ENCODE results near the gene NOC2L. TPM values are rescaled to one million over a fixed set of nuclear protein-coding genes. Genes with fewer than 3 reads are reported as not detected.

NOC2L gene
- total RNA-seq, 1 experiment from 2014 or later = 130 TPM

DNA sequence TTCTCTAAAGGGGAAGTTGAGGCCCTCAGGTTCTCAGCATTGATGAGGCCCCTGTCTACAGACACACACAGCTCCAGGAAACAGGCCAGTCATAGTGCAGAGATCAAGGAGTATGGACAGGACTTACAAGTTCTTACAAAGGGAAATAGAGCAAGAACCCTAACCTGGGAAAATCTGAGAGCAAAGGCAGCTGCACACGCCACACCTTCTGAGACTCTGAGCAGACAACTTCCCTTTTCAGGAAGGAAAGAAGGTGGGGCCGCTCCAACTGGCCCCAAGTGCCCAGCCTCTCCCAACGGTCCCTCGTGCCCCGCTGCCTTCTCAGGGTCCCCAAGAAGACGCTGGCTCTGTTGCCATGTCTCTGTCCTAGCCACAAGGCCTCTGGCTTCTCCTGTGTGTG, 3.6 kb downstream of the NOC2L start:
- Histone ChIP-seq H4K5ac (ENCODE audit: insufficient read length, low read depth, low read length) (no peak overlapping the region), H3K23me2 (ENCODE audit: insufficient read length, low read depth, low read length, poor library complexity, severe bottlenecking) (no peaks in the 10 kb centered on the region), H2BK15ac (ENCODE audit: low read depth, low read length) (no peak overlapping the region), H3K9ac (ENCODE audit: extremely low read depth, insufficient read length, low read length) (no peak overlapping the region), H3K4ac (ENCODE audit: low read depth, low read length) (no peak overlapping the region), H3K4me2 (ENCODE audit: insufficient read depth, insufficient read length, low read length) (no peak overlapping the region), H3K79me1 (ENCODE audit: insufficient read depth, low read depth, low read length, poor library complexity, severe bottlenecking) (peaks cover 4% of the 10 kb centered on the region), H3T11ph (ENCODE audit: low read length) (no peak overlapping the region), H2BK120ac (ENCODE audit: low read depth, low read length, poor library complexity, severe bottlenecking) (no peak overlapping the region), H3K18ac (ENCODE audit: insufficient read length, low read depth, low read length) (no peak overlapping the region), H4K8ac (replicated peaks; ENCODE audit: insufficient read length, low read depth, low read length) (no peak overlapping the region), H2BK5ac (ENCODE audit: insufficient read length, low read length) (no peak overlapping the region), H3K79me2 (ENCODE audit: insufficient read depth, low read length) (peaks cover 5% of the 10 kb centered on the region; the same call in 1 of the 2 replicates), H4K91ac (ENCODE audit: insufficient read length, low read depth, low read length) (no peak overlapping the region), H2AFZ (ENCODE audit: low read length) (no peak overlapping the region), H2AK5ac (ENCODE audit: insufficient read length, low read length) (no peak overlapping the region), H2BK12ac (ENCODE audit: insufficient read length, low read depth, low read length) (no peak overlapping the region), H4K20me1 (ENCODE audit: control insufficient read depth, insufficient read depth, insufficient read length) (no peaks in the 10 kb centered on the region), H3K27ac (ENCODE audit: insufficient read length, low read depth, low read length) (no peak overlapping the region), H3K4me1 (ENCODE audit: insufficient read depth, low read length) (no peaks in the 10 kb centered on the region), H3K23ac (ENCODE audit: insufficient read length, low read depth, low read length) (no peak overlapping the region), H3K14ac (ENCODE audit: insufficient read depth, low read length) (no peak overlapping the region), H3K27me3 (ENCODE audit: insufficient read depth, low read length) (peaks cover 4% of the 10 kb centered on the region; the same call in 1 of the 2 replicates), H3K56ac (ENCODE audit: insufficient read length, low read depth, low read length) (no peak overlapping the region), H2BK20ac (ENCODE audit: low read depth, low read length, poor library complexity, severe bottlenecking) (no peak overlapping the region), H3K9me3 (ENCODE audit: control insufficient read depth, low read depth, low read length) (no peaks in the 10 kb centered on the region)
- Mint-ChIP-seq H3K4me1 (peaks cover 7 to 15% of the 10 kb centered on the region in 2 experiments), H3K27me3 (ENCODE audit: low read depth) (peaks cover 10% of the 10 kb centered on the region), H3K9me3 (no peaks in the 10 kb centered on the region; a peak in 2 of 5 replicates), H3K36me3 (ENCODE audit: insufficient read depth in 1 of 3, low read depth in 3 of 3) (peaks cover 26 to 66% (median 53%) of the 10 kb centered on the region in 3 experiments; a peak in 6 of 7 replicates), H3K27ac (no peak overlapping the region), H3K4me3 (no peak overlapping the region)
- TF ChIP-seq, protein P1, sequence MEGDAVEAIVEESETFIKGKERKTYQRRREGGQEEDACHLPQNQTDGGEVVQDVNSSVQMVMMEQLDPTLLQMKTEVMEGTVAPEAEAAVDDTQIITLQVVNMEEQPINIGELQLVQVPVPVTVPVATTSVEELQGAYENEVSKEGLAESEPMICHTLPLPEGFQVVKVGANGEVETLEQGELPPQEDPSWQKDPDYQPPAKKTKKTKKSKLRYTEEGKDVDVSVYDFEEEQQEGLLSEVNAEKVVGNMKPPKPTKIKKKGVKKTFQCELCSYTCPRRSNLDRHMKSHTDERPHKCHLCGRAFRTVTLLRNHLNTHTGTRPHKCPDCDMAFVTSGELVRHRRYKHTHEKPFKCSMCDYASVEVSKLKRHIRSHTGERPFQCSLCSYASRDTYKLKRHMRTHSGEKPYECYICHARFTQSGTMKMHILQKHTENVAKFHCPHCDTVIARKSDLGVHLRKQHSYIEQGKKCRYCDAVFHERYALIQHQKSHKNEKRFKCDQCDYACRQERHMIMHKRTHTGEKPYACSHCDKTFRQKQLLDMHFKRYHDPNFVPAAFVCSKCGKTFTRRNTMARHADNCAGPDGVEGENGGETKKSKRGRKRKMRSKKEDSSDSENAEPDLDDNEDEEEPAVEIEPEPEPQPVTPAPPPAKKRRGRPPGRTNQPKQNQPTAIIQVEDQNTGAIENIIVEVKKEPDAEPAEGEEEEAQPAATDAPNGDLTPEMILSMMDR (conservative IDR thresholded peaks at IDR 0.05) = no peak
- no peak for DNase-seq
- WGBS (ENCODE audit: extremely low coverage, insufficient read length, low lambda C conversion rate) = no CpG with 5 or more reads among the region's 6 CpGs

All from H9 (cell line).